Astrocyte of the spinal cord (primary cell): Measurements from ENCODE around the gene ARL15.
A peak's percentile ranks its signal among the peaks of the same experiment; 100 is the strongest.

Experiments used
- DNase-seq: peaks from one replicate; pipeline ENCODE4 v3.0.0; 2011; ENCODE audit warnings: low read depth, low spot score
- H3K4me3 ChIP-seq: 2 replicates; pipeline ENCODE4 v1.5.1; 2011; ENCODE audit warnings: low read depth, mild to moderate bottlenecking, low read length, moderate library complexity
- CTCF ChIP-seq: IDR thresholded peaks from 2 replicates; pipeline ENCODE4 v1.5.1; 2012; ENCODE audit warnings: low read depth, mild to moderate bottlenecking, low read length, inconsistent platforms
- in situ Hi-C: cut with HindIII; loops from 2 replicates; pipeline ENCODE4 v1.10.0; 2017; ENCODE audit warnings: low sequenced_read_pairs

Gene ARL15

GRCh38 chr5:54278979-54279717 is 31.2 kb downstream of the ARL15 start:
- in situ Hi-C loops = no loop called here
- no peak for TF ChIP-seq CTCF
- no peak overlapping the region for H3K4me3 ChIP-seq
- DNase-seq = no peak

- in situ Hi-C loops = no loop called here
Observed at GRCh38 chr5:54278036-54278830, 32.1 kb downstream of the ARL15 start.

GRCh38 chr5:54276048-54276447 is 34.3 kb downstream of the ARL15 start:
- no peak overlapping the region for H3K4me3 ChIP-seq
- in situ Hi-C loops = no loop called here
- no peak for TF ChIP-seq CTCF
- DNase-seq = no peak

More at GRCh38 chr5:54278036-54278830, 32.1 kb downstream of the ARL15 start:
- no peak for DNase-seq
- H3K4me3 ChIP-seq = no peak overlapping the region
- no peak for TF ChIP-seq CTCF

- in situ Hi-C loops = no loop called here
- H3K4me3 ChIP-seq = no peak overlapping the region
- DNase-seq = peak; percentile 19
- TF ChIP-seq CTCF = no peak
Observed at GRCh38 chr5:54275361-54275760, 35.0 kb downstream of the ARL15 start.

GRCh38 chr5:54274944-54275343 is 35.4 kb downstream of the ARL15 start:
- TF ChIP-seq CTCF = no peak
- in situ Hi-C loops = no loop called here
- DNase-seq = no peak
- no peak overlapping the region for H3K4me3 ChIP-seq

- TF ChIP-seq CTCF = no peak
- no peak for DNase-seq
- in situ Hi-C loops = no loop called here
- no peak overlapping the region for H3K4me3 ChIP-seq
Observed at GRCh38 chr5:54273715-54274114, 36.7 kb downstream of the ARL15 start.
